HG02642 (cell line): ENCODE measurements around the gene CEL.
"Not testable (repeated sequence)": the region's sequence is repeated elsewhere in the genome, so short reads cannot be mapped to it uniquely, and the experiment has no call there.

Experiments used
- ATAC-seq: cut with Tn5 transposase; IDR thresholded peaks from one replicate; pipeline ENCODE4 v1.9.1; 2021; ENCODE audit warnings: mild to moderate bottlenecking; ENCODE audit not compliant: unreplicated experiment, poor library complexity

Gene CEL

GRCh38 chr9:133061764-133062145, at the start of gene CEL:
TSS of gene CEL (plus strand) at chr9:133061981. CDS start at chr9:133062003, 22 bp downstream.
- ATAC-seq = not testable (repeated sequence)

GRCh38 chr9:133014696-133015095, 47.1 kb upstream of the CEL start:
- ATAC-seq = no peak

GRCh38 chr9:133023117-133023890, 38.5 kb upstream of the CEL start:
- no peak for ATAC-seq

GRCh38 chr9:133026426-133026825, 35.4 kb upstream of the CEL start:
- no peak for ATAC-seq

- ATAC-seq = no peak
These were observed 34.6 kb upstream of the CEL start for GRCh38 chr9:133027134-133027533.

GRCh38 chr9:133028221-133028620, 33.6 kb upstream of the CEL start:
- no peak for ATAC-seq

- no peak for ATAC-seq
These were observed 31.8 kb upstream of the CEL start for GRCh38 chr9:133029994-133030316.

GRCh38 chr9:133030317-133031129, 31.3 kb upstream of the CEL start, which contains the start of gene GTF3C5:
TSS of gene GTF3C5 (plus strand) at chr9:133030997. CDS start at chr9:133031012, 15 bp downstream.
- peak; percentile 94 for ATAC-seq

GRCh38 chr9:133031130-133031422, 30.7 kb upstream of the CEL start:
- ATAC-seq = no peak

GRCh38 chr9:133031496-133031911, 30.3 kb upstream of the CEL start:
- no peak for ATAC-seq

- ATAC-seq = no peak
These were observed 29.6 kb upstream of the CEL start for GRCh38 chr9:133032171-133032570.

- ATAC-seq = no peak
These were observed 26.1 kb upstream of the CEL start for GRCh38 chr9:133035669-133036068.

- no peak for ATAC-seq
These were observed 23.8 kb upstream of the CEL start for GRCh38 chr9:133037775-133038515.

GRCh38 chr9:133040892-133041479, 20.8 kb upstream of the CEL start:
- not testable (repeated sequence) for ATAC-seq

GRCh38 chr9:133041958-133042357, 19.8 kb upstream of the CEL start:
- ATAC-seq = no peak

GRCh38 chr9:133042676-133043075, 19.1 kb upstream of the CEL start:
- ATAC-seq = no peak

- no peak for ATAC-seq
These were observed 18.2 kb upstream of the CEL start for GRCh38 chr9:133043449-133044035.

GRCh38 chr9:133044125-133044524, 17.7 kb upstream of the CEL start:
- ATAC-seq = no peak

- no peak for ATAC-seq
These were observed 17.1 kb upstream of the CEL start for GRCh38 chr9:133044661-133045060.

- no peak for ATAC-seq
These were observed 16.6 kb upstream of the CEL start for GRCh38 chr9:133045132-133045531.
